ENCODE results near the gene ZG16.
"Not testable (repeated sequence)": the region's sequence is repeated elsewhere in the genome, so short reads cannot be mapped to it uniquely, and the experiment has no call there.

ZG16 gene

DNA sequence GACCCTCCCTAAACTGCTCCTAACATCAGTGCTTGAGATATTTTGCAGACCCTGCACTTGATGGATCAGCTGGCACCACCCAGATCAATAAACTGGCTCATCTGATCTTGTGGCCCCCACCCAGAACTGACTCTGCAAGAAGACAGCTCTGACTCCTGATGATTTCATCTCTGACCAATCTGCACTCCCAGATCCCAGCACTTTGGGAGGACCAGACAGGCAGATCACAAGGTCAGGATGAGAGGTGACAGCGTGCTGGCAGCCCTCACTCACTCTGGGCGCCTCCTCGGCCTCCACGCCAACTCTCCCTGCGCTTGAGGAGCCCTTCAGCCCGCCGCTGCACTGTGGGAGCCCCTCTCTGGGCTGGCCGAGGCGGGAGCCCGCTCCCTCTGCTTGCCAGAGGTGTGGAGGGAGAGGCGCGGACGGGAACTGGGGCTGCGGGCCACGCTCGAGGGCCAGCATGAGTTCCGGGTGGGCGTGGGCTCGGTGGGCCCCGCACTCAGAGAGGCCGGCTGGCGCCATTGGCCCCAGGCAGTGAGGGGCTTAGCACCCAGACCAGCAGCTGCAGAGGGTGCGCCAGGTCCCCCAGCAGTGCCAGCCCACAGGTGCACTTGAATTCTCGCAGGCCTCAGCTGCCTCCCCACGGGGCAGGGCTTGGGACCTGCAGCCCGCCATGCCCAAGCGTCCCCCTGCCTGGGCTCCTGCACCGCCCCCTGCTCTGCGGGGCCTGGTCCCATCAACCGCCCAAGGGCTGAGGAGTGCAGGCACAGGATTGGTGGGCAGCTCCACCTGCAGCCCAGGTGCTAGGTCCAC, 29.9 kb upstream of the ZG16 start:
- DNase-seq (ENCODE audit: low read depth, low spot score) = no peak
- no peak overlapping the region for H3K27ac ChIP-seq

DNA sequence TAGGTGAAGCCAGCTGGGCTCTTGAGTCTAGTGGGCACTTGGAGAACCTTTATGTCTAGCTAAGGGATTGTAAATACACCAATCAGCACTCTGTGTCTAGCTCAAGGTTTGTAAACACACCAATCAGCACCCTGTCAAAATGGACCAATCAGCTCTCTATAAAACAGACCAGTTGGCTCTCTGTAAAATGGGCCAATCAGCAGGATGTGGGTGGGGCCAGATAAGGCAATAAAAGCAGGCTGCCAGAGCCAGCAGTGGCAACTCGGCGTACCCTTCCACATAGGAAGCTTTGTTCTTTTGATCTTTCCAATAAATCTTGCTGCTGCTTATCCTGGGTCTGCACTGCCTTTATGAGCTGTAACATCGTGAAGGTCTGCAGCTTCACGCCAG, 29.3 kb upstream of the ZG16 start:
- not testable (repeated sequence) for DNase-seq (ENCODE audit: low read depth, low spot score); H3K27ac ChIP-seq

DNA sequence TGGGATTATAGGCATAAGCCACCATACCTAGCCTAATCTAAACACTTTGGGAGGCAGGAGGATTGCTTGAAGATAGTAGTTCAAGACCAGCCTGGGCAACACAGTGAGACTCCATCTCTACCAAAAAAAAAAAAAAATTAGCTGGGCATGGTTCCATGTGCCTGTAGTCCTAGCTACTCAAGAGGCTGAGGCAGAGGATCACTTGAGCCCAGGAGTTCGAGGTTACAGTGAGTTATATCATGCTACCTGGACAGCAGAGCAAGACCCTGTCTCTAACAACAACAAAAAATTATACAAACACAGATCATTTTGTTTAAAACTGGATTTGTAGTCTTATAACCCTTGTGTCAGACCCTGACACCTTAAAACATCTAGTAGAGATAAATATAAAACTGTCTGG, 24.5 kb upstream of the ZG16 start:
- no peak overlapping the region for H3K27ac ChIP-seq
- DNase-seq (ENCODE audit: low read depth, low spot score) = no peak

DNA sequence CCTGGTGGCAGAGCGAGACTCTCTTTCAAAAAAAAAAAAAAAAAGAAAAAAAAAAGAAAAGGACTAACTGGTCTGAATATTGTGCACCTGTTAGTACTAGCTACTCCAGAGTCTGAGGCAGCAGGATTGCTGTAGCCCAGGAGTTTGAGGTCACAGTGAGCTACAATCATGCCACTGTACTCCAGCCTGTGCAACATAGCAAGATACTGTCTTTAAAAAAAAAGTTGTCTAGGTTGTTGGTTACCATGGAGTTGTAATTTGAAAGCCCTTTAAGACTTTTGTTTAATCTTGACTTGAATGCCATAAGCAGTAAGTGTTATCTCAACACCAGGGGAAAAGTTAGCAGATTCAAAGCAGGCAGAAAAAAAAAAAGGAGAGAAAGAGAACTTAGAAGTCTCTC, 21.4 kb upstream of the ZG16 start:
- H3K27ac ChIP-seq = no peak overlapping the region
- DNase-seq (ENCODE audit: low read depth, low spot score) = no peak

DNA sequence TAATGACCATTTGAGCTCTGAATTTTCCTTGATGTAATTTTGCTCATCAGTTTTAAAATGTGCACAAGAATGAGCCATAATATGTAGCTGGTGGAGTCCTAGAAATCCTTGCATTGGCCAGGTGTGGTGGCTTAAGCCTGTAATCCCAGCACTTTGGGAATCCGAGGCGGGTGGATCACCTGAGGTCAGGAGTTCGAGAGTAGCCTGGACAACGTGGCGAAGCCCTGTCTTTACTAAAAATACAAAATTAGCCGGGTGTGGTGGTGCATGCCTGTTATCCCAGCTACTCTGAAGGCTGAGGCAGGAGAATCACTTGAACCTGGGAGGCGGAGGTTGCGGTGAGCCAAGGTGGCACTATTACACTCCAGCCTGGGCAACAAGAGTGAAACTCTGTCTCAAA, 21.0 kb upstream of the ZG16 start:
- DNase-seq (ENCODE audit: low read depth, low spot score); H3K27ac ChIP-seq: not testable (repeated sequence)

DNA sequence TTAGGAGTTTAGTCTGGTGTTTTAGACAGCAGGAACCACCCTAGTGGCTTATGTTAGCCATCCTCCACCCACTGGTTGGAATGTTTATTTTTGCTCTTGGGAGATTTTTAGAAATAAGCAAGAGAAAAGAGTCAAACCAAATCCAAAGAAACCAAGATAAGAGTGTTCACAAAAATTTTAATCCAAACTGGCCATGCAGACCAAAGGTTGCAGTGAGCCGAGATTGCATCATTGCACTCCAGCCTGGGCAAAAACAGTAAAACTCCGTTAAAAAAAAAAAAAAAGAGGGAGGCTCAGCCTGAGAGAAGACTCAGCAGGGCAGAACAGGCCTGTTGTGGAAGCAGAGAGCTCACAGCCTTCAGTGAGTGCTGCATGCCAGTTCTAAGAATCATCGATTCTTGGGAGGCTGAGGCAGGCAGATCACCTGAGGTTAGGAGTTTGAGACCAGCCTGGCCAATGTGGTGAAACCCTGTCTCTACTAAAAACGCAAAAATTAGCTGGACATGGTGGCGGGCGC, 20.0 kb upstream of the ZG16 start:
- H3K27ac ChIP-seq = no peak overlapping the region
- DNase-seq (ENCODE audit: low read depth, low spot score) = no peak

DNA sequence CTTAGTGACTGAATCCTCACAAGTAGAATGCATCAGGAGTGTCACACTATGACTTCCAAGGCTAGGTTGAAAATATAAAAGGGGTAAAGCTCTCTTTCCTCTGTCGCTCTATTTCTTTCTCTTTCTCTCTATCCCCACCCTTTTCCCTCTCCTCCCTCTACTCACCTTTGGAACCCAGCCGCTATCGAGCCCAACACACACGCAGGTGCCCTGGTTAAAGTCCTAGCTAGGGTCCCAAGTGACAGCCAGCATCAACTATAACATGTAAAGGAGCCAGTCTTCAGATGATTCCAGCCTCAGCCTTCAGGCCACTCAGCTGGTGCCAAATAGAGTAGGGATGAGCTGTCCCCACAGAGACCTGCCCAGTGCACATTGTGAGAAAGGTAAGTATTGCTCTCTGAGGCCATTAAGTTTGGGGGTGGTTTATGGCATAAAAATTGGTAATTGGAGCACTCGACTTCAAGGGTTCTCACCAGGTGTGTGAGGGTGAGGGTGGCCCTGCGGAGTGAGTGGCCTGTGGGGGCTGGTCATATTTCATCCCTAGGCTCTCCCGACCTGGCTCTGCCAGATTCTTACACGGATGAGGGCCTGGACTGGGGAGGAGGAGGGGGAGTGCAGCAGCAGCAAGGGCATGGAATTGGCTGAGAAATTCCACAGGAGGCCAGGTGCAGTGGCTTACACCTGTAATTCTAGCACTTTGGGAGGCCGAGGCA, 17.3 kb upstream of the ZG16 start:
- DNase-seq (ENCODE audit: low read depth, low spot score) = no peak
- no peak overlapping the region for H3K27ac ChIP-seq

DNA sequence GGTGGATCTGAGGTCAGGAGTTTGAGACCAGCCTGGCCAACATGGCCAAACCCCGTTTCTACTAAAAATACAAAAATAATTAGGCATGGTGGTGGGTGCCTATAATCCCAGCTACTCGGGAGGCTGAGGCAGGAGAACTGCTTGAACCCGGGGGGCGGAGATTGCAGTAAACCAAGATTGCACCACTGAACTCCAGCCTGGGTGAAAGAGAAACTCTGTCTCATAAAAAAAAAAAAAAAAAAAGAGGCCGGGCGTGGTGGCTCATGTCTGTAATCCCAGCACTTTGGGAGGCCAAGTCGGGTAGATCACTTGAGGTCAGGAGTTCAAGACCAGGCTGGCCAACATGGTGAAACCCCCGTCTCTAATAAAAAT, 16.8 kb upstream of the ZG16 start:
- not testable (repeated sequence) for DNase-seq (ENCODE audit: low read depth, low spot score); H3K27ac ChIP-seq

DNA sequence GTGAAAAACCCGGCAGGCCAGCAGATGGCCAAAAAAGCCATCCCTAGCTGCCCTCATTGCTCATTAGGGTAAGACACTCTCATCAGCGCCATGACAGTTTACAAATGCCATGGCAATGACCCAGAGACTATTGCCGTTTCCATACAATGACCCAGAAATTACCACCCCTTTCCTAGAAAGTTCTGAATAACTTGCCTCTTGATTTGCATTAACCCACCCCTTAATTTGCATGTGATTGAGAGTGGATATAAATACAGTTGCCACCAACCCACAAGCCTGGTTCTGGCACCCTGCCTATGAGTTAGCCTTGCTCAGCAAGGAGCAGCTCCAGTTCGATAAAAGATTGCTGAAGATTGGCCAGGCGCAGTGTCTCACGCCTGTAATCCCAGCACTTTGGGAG, 16.2 kb upstream of the ZG16 start:
- H3K27ac ChIP-seq = no peak overlapping the region
- DNase-seq (ENCODE audit: low read depth, low spot score) = no peak

DNA sequence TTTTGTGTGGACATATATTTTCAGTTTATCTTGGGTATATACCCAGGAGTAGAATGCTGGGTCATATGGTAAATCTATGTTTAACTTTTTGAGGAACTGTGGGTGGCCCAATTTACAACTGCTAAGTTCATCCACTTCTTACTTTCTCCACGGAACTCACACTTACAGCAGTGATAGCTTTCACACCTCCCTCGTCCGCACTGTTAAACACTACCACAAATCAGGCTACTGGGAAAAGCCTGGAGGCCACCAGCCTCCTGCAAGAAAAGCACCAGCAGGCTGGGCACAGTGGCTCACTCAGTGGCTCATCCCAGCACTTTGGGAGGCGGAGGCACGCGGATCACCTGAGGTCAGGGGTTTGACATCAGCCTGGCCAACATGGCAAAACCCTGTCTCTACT, 14.7 kb upstream of the ZG16 start:
- no peak overlapping the region for H3K27ac ChIP-seq
- no peak for DNase-seq (ENCODE audit: low read depth, low spot score)

DNA sequence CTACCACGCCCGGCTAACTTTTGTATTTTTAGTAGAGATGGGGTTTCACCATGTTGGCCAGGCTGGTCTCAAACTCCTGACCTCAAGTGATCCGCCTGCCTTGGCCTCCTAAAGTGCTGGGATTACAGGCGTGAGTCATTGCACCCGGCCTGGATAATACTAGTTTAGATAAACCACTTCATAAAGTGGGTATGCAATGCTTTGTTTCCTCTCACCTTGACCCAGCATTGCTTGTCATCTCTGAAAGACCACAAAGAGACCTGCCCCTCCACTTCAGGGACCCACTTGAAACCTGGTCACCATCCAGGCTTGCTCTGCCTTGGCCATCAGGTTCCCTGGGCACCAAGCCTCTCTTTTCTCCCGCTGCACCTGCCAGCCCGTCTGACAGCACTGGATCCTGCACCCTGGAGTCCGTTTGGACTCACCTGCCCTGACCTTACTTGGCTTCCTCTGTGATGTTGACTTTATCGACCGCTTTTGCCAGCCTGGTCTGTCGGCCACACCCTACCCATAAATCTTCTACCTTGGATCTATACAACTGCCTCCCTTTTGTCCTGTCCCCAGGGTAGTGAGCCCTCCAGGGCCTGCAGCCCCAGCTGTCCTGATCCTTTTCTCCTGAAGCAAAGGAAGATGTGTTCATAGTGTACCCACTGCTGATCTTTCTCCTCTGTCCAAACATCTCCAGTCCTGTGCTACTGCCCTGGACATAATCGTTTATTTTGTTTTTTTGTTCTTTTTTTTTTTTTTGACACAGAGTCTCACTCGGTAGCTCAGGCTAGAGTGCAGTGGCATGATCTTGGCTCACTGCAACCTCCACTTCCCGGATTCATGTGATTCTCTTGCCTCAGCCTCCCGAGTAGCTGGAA, 12.7 kb upstream of the ZG16 start:
- no peak for DNase-seq (ENCODE audit: low read depth, low spot score)
- no peak overlapping the region for H3K27ac ChIP-seq

DNA sequence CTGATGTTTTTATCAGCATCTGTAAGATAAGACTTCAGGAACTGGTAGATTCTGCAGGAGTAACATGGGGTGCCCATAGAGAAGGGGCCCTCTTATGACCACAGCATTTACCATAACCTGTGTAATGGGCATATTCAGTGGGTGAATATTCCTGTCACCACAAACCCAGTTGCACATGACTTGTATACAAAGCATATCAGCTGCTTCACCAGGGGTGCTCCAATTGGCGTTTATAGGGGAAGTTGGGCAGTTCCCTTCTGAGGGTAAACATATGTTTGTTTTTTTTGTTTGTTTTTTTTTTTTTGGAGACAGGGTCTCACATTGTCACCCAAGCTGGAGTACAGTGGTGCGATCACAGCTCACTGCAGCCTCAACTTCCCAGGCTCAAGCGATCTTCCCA, 11.5 kb upstream of the ZG16 start:
- no peak overlapping the region for H3K27ac ChIP-seq
- DNase-seq (ENCODE audit: low read depth, low spot score) = no peak

DNA sequence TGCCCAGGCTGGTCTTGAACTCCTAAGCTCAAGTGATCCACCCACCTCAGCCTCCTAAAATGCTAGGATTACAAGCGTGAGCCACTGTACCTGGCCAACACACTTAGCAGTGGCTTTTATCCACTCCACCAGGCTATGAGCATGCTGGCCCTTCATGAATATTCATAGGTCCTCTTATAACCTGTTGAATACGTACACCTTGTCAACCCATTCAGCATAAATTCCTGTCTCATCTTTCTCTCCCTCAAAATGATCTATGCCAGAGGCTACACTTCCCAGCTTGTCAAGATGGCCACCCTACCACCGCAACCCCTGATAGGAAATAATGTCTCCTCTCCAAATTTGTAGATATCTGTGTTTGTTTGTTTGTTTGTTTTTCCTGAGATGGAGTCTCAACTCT, 11.0 kb upstream of the ZG16 start:
- no peak for DNase-seq (ENCODE audit: low read depth, low spot score)
- no peak overlapping the region for H3K27ac ChIP-seq

DNA sequence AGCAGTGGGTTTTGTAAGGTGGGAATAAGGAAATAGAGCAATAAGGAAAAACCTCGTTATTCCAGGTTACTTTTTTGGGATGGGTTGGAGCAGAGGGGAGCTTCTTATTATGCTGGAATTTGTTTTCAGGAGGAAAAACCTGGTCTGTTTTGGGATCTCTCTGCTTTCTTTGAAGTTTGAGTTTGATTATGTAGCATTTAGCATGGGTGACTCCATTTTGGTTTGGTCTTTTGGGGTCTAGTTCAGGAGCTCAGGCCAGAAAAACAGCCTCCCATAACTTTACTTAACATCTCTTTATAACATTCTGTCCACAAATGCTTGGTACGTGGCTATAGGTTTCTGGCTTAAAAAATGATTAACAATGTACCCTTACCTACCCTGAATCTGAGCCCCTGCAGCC, 8.5 kb upstream of the ZG16 start:
- DNase-seq (ENCODE audit: low read depth, low spot score) = no peak
- no peak overlapping the region for H3K27ac ChIP-seq

DNA sequence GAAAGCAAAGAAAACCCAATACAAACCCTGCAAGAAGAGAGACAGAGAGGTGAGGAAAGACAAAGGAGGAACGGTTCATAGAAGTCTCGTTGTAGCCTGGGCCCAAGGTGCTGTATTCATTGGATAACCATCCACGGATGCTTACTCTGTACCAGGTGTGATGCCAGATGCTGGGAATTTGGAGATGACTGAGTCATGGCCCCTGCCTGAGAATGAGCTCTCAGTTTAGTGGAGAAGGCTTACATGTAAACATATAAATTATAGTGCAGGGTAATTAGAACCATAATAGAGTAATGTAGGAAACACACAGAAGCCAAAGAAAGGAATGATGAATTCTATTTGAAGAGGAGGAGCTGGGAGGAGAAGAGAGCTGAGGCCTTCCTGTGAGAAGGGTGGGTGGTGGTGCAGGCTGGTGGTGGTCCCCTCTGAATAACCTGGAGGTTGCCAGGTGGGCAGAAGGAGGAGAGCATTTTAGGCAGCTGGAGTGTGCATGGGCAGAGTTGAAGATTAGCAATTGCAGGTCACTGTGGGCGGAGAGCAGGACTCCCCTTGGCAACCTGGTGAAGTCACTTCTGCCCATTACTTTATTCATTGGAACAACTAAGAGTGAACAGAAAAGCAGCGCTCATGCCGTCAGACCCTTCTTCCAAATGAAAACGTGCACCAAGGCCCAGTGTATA, 7.7 kb upstream of the ZG16 start:
- H3K27ac ChIP-seq = no peak overlapping the region
- no peak for DNase-seq (ENCODE audit: low read depth, low spot score)

DNA sequence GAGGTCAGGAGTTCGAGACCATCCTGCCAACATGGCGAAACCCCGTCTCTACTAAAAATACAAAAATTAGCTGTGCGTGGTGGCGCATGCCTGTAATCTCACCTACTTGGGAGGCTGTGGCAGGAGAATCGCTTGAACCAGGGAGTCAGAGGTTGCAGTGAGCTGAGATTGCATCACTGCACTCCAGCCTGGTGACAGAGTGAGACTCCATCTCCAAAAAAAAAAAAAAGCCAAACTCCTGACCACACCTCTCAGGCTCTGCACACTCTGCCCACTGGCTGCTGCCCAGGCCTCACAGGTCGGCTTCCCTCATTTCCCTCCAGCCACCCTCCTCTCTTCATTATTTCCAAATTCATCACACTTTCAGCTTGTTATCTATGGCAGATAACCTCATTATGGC, 5.7 kb upstream of the ZG16 start:
- not testable (repeated sequence) for DNase-seq (ENCODE audit: low read depth, low spot score); H3K27ac ChIP-seq

DNA sequence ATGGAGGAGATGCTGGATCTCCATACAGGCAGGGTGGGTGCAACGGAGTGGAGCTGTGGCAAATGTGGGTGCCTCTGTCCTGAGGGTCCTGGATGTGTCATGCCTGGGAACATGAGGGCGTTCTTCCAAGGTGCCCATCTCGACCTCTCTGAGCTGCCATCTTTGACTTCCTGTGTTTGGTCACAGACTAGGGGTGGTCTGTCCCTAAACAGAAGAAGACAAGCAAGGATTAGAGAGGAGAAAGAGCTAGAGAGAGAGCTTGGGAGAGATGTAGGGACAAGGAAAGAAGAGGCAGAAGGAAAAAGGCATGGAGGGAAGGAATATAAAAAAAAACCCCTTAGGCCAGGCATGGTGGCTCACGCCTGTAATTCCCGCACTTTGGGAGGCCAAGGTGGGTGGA, 3.3 kb upstream of the ZG16 start:
- DNase-seq (ENCODE audit: low read depth, low spot score) = no peak
- H3K27ac ChIP-seq = no peak overlapping the region

DNA sequence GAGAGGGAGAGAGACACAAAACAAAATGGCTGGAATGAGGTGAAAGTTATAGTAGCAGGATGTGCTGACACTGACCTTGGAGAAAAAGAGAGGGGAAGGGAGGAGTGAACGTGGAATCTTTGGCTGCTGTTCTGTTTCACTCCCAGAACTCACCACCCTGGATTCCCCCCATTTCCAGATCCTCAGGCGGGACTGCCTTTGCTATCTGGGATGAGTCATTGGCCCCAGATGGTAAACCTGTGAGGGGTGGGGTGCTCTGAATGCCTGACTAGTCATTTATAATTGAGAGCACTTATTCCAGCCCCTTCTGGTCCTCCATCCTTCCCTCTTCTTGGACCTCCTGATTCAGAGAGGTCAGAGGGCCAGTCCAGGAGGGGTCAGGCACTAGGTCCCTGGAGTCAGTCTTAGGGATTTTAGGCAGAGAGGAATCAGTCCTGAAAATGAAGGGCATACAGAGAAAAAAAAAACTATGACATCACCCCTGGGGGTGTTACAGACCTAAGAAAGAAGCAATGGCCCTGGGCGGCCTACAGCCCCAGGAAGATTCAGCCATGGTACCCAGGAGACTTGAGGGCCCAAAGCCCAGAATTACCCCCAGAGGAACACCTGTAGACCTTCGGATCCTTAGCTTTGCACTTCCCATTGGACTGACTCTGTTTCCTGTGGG, 2.2 kb upstream of the ZG16 start:
- no peak for DNase-seq (ENCODE audit: low read depth, low spot score)
- no peak overlapping the region for H3K27ac ChIP-seq

DNA sequence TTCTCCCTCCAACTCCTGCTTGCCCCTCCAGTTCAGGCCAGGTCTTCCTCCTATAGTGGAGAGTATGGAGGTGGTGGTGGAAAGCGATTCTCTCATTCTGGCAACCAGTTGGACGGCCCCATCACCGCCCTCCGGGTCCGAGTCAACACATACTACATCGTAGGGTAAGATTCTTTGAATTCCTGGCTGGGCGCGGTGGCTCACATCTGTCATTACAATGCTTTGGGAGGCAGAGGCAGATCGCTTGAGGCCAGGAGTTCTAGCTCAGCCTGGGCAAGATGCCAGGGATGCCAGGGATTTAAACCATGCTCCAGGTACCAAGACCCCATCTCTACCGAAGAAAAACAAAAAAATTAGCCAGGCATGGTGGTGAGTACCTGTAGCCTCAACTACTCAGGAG, 1.4 kb downstream of the ZG16 start:
- H3K27ac ChIP-seq = no peak overlapping the region
- no peak for DNase-seq (ENCODE audit: low read depth, low spot score)
